WTC11 (cell line): ENCODE results near the gene APBA3. TPM values are rescaled to one million over a fixed set of nuclear protein-coding genes. Genes with fewer than 3 reads are reported as not detected.
A peak's percentile ranks its signal among the peaks of the same experiment; 100 is the strongest.

Experiments used
- ATAC-seq: fragments of 200-7000 bp; cut with Tn5 transposase; 2 replicates; pipeline ENCODE4 v1.10.0; 2021; ENCODE audit warnings: mild to moderate bottlenecking, moderate library complexity
- CTCF ChIA-PET: fragments of 300-600 bp; sonication (Branson Sonifier 250); formaldehyde crosslinking; loops from one replicate; lab custom pipeline; 2021; ENCODE audit warnings: antibody characterized with exemption; lab: Charles Lee
- POLR2A ChIA-PET: fragments of 350-600 bp; sonication (Branson Sonifier 250); formaldehyde crosslinking; loops from one replicate; lab custom pipeline; 2021; ENCODE audit warnings: antibody characterized with exemption; lab: Charles Lee
- DNase-seq: peaks from one replicate; pipeline ENCODE4 v3.0.0; 2021; ENCODE audit warnings: low spot score
- H3K27ac Mint-ChIP-seq: 2 replicates; pipeline ENCODE4 v1.8.0; 2021; ENCODE audit warnings: mixed read lengths
- H3K27me3 Mint-ChIP-seq: 2 replicates; pipeline ENCODE4 v1.8.0; 2021; ENCODE audit warnings: low read depth, mild to moderate bottlenecking, moderate library complexity, mixed read lengths
- H3K36me3 Mint-ChIP-seq: 2 replicates; pipeline ENCODE4 v1.8.0; 2021; ENCODE audit warnings: mixed read lengths
- H3K4me1 Mint-ChIP-seq: 2 replicates; pipeline ENCODE4 v1.8.0; 2022; ENCODE audit warnings: mixed read lengths
- H3K4me3 Mint-ChIP-seq: 2 replicates; pipeline ENCODE4 v1.8.0; 2021; ENCODE audit warnings: mild to moderate bottlenecking, moderate library complexity, mixed read lengths
- H3K9me3 Mint-ChIP-seq: 2 replicates; pipeline ENCODE4 v1.8.0; 2021; ENCODE audit warnings: mixed read lengths
- GTF2I ChIP-seq: fragments of 250-450 bp; sonication (Bioruptor Pico); conservative IDR thresholded peaks from 2 replicates; pipeline ENCODE4 v1.4.0; 2021; ENCODE audit warnings: mild to moderate bottlenecking
- HMGA2 ChIP-seq: fragments of 250-450 bp; sonication (Bioruptor Pico); IDR thresholded peaks from 2 replicates; pipeline ENCODE4 v1.4.0; 2021; ENCODE audit warnings: mild to moderate bottlenecking, moderate library complexity
- KAT7 ChIP-seq: sonication (generic); formaldehyde crosslinking; IDR thresholded peaks from 2 replicates; pipeline ENCODE4 v1.8.1; 2023; ENCODE audit warnings: missing genetic modification reagents, mild to moderate bottlenecking, borderline replicate concordance
- ZBTB21 ChIP-seq: sonication (generic); formaldehyde crosslinking; IDR thresholded peaks from 2 replicates; pipeline ENCODE4 v1.8.1; 2023; ENCODE audit warnings: mild to moderate bottlenecking, missing genetic modification reagents, borderline replicate concordance
- ZNF423 ChIP-seq: fragments of 250-450 bp; sonication (Bioruptor Pico); IDR thresholded peaks from 2 replicates; pipeline ENCODE4 v2.1.2; 2022; ENCODE audit warnings: mild to moderate bottlenecking, moderate library complexity
- total RNA-seq: library from RNA; stranded (reverse); gene quantifications from 3 replicates; pipeline ENCODE4 v1.2.3, GENCODE V29; 2021
- TF ChIP-seq, protein P1 (sequence below): sonication (generic); formaldehyde crosslinking; IDR thresholded peaks from 2 replicates; pipeline ENCODE4 v1.8.1; 2023; ENCODE audit warnings: mild to moderate bottlenecking, missing genetic modification reagents, borderline replicate concordance
- TF ChIP-seq, protein P2 (sequence below): sonication (generic); formaldehyde crosslinking; IDR thresholded peaks from 2 replicates; pipeline ENCODE4 v1.8.1; 2023; ENCODE audit warnings: mild to moderate bottlenecking, moderate library complexity, missing genetic modification reagents
- TF ChIP-seq, protein P3 (sequence below): sonication (generic); formaldehyde crosslinking; conservative IDR thresholded peaks from 2 replicates; pipeline ENCODE4 v1.8.1; 2023; ENCODE audit warnings: mild to moderate bottlenecking, low read depth, missing genetic modification reagents, moderate library complexity
- TF ChIP-seq, protein P4 (sequence below): sonication (generic); formaldehyde crosslinking; IDR thresholded peaks from 2 replicates; pipeline ENCODE4 v1.8.0; 2022; ENCODE audit warnings: mild to moderate bottlenecking, missing genetic modification reagents
- TF ChIP-seq, protein P5 (sequence below): sonication (generic); formaldehyde crosslinking; IDR thresholded peaks from 2 replicates; pipeline ENCODE4 v1.8.0; 2022; ENCODE audit warnings: mild to moderate bottlenecking, missing genetic modification reagents

Gene APBA3
- total RNA-seq, 1 experiment from 2014 or later = 27.5 TPM

DNA sequence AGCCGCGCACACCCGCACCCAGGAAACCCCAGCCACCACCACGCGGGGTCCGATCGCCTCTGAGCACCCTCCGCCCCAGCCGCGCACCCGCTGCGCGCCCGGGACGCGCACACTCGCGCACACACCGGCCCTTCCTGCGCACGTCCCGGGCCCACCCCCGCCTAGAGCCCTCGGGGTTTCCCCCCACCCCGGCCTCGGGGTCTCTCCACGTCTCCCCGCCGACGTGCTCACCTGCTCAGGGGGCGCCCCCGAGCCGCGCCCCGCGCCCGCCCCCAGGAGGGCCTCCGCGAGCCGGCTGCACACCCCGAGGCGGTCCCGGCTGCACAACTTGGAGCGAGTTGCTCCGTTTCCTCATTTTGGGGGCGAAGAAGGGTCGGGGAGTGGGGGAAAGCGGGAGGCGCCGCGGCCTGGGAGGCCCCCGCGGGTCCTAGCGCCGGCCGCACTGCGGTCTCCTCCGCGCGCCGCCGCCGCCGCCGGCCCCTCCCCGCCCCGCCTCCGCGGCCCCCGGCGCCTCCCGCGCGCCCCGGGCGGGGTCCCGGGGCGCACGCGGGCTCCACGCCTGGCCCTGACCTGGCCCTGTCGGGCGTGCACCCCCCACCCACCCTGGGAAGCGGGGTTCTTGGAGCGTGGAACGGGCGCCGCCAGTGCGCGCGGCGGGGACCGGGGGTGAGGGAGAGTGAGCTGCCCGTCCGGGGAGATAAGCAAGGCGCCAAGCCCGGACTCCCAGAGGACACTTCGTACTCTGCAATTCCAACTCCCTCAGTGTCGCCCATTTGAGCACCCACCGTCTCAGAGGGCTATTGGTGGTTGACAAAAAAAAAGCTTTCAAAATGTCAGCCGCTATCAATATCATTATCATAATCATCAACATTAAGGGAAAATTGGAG, 24.7 kb upstream of the APBA3 start, which contains the start of gene MATK (continued):
- no peak for TF ChIP-seq ZBTB21 (CRISPR knock-in tag)
- TF ChIP-seq, protein P1, sequence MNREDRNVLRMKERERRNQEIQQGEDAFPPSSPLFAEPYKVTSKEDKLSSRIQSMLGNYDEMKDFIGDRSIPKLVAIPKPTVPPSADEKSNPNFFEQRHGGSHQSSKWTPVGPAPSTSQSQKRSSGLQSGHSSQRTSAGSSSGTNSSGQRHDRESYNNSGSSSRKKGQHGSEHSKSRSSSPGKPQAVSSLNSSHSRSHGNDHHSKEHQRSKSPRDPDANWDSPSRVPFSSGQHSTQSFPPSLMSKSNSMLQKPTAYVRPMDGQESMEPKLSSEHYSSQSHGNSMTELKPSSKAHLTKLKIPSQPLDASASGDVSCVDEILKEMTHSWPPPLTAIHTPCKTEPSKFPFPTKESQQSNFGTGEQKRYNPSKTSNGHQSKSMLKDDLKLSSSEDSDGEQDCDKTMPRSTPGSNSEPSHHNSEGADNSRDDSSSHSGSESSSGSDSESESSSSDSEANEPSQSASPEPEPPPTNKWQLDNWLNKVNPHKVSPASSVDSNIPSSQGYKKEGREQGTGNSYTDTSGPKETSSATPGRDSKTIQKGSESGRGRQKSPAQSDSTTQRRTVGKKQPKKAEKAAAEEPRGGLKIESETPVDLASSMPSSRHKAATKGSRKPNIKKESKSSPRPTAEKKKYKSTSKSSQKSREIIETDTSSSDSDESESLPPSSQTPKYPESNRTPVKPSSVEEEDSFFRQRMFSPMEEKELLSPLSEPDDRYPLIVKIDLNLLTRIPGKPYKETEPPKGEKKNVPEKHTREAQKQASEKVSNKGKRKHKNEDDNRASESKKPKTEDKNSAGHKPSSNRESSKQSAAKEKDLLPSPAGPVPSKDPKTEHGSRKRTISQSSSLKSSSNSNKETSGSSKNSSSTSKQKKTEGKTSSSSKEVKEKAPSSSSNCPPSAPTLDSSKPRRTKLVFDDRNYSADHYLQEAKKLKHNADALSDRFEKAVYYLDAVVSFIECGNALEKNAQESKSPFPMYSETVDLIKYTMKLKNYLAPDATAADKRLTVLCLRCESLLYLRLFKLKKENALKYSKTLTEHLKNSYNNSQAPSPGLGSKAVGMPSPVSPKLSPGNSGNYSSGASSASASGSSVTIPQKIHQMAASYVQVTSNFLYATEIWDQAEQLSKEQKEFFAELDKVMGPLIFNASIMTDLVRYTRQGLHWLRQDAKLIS (CRISPR knock-in tag) = no peak

DNA sequence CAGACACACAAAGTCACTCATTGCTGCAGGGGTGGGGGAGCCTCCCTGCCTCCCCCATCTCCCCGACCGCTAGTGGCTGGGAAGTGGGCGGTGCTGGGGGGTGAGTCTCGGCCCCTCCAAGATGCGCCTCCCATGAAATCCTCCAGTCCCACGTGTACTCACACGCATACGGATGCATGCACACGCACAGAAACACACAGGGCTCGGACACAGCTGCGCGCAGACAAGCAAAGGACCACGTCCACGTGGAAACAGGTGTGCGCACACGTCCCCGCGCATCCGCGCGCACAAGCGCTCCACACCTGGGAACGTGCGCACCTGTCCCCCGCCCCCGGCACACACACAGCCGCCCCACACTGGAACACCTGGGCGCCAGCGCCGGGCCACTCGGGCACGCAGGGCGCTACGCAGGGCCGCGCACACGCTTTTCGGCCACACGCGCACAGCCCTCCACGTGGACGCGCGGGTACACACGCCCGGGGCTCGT, 24.0 kb upstream of the APBA3 start:
- H3K4me3 Mint-ChIP-seq = peak overlapping the region; percentile 75
- POLR2A ChIA-PET = interaction anchor here (0.5 kb wide), 1 partner anchor 205 kb away, joined by 3 read pairs; no protein-coding TSS in a partner anchor
- CTCF ChIA-PET = interaction anchor here (0.7 to 2.7 kb wide), 7 partner anchors 10 to 202 kb away, joined by 3 to 13 read pairs (median 5); partner anchors contain the start of genes ATCAY and MRPL54
- H3K27ac Mint-ChIP-seq = no peak overlapping the region
- no peak for DNase-seq
- no peak for ATAC-seq
- peaks cover 21% of the 10 kb centered on the region for H3K36me3 Mint-ChIP-seq
- TF ChIP-seq KAT7 = 0 out of 2 replicates have a peak, but pooled peaks have one; percentile 19
- no peak for TF ChIP-seq HMGA2 (CRISPR knock-in tag)
- TF ChIP-seq GTF2I = no peak
- TF ChIP-seq, protein P2, sequence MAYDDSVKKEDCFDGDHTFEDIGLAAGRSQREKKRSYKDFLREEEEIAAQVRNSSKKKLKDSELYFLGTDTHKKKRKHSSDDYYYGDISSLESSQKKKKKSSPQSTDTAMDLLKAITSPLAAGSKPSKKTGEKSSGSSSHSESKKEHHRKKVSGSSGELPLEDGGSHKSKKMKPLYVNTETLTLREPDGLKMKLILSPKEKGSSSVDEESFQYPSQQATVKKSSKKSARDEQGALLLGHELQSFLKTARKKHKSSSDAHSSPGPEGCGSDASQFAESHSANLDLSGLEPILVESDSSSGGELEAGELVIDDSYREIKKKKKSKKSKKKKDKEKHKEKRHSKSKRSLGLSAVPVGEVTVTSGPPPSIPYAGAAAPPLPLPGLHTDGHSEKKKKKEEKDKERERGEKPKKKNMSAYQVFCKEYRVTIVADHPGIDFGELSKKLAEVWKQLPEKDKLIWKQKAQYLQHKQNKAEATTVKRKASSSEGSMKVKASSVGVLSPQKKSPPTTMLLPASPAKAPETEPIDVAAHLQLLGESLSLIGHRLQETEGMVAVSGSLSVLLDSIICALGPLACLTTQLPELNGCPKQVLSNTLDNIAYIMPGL (CRISPR knock-in tag) = peak; percentile 52; the same call in 1 of the 2 replicates
- TF ChIP-seq, protein P3, sequence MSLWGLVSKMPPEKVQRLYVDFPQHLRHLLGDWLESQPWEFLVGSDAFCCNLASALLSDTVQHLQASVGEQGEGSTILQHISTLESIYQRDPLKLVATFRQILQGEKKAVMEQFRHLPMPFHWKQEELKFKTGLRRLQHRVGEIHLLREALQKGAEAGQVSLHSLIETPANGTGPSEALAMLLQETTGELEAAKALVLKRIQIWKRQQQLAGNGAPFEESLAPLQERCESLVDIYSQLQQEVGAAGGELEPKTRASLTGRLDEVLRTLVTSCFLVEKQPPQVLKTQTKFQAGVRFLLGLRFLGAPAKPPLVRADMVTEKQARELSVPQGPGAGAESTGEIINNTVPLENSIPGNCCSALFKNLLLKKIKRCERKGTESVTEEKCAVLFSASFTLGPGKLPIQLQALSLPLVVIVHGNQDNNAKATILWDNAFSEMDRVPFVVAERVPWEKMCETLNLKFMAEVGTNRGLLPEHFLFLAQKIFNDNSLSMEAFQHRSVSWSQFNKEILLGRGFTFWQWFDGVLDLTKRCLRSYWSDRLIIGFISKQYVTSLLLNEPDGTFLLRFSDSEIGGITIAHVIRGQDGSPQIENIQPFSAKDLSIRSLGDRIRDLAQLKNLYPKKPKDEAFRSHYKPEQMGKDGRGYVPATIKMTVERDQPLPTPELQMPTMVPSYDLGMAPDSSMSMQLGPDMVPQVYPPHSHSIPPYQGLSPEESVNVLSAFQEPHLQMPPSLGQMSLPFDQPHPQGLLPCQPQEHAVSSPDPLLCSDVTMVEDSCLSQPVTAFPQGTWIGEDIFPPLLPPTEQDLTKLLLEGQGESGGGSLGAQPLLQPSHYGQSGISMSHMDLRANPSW (CRISPR knock-in tag) = no peak
- TF ChIP-seq, protein P4, sequence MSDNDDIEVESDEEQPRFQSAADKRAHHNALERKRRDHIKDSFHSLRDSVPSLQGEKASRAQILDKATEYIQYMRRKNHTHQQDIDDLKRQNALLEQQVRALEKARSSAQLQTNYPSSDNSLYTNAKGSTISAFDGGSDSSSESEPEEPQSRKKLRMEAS = peak; percentile 64; the same call in 1 of the 2 replicates
- TF ChIP-seq, protein P5, sequence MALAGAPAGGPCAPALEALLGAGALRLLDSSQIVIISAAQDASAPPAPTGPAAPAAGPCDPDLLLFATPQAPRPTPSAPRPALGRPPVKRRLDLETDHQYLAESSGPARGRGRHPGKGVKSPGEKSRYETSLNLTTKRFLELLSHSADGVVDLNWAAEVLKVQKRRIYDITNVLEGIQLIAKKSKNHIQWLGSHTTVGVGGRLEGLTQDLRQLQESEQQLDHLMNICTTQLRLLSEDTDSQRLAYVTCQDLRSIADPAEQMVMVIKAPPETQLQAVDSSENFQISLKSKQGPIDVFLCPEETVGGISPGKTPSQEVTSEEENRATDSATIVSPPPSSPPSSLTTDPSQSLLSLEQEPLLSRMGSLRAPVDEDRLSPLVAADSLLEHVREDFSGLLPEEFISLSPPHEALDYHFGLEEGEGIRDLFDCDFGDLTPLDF (CRISPR knock-in tag) = 0 out of 2 replicates have a peak, but pooled peaks have one; percentile 26
- TF ChIP-seq ZNF423 = no peak
- H3K9me3 Mint-ChIP-seq = peaks cover 18% of the 10 kb centered on the region
- peaks cover 7% of the 10 kb centered on the region for H3K4me1 Mint-ChIP-seq
- H3K27me3 Mint-ChIP-seq = peaks cover 21% of the 10 kb centered on the region
